ENCODE data around the gene ZNF718. TPM values are rescaled to one million over a fixed set of nuclear protein-coding genes. Genes with fewer than 3 reads are reported as not detected.
"Not testable (repeated sequence)": the region's sequence is repeated elsewhere in the genome, so short reads cannot be mapped to it uniquely, and the experiment has no call there.

ZNF718 gene
- 10 to 100 TPM in 1 of 2 experiments, 1 to 10 TPM in 1; 9.9 to 10.4 TPM for total RNA-seq

GRCh38 chr4:124275-125081 is at the start of gene ZNF718:
Gene ZNF718 (plus strand): TSS chr4:124501. CDS start chr4:124671, 170 bp downstream.
- ChIA-PET POLR2A (interaction anchor here (0.5 to 1.9 kb wide), 5 partner anchors 9 to 368 kb away, joined by 3 to 8 read pairs (median 4); partner anchors contain the start of gene ZNF595), CTCF (no interaction called here)

GRCh38 chr4:85951-86350 is 38.4 kb upstream of the ZNF718 start:
- CTCF ChIA-PET: no interaction called here
- POLR2A ChIA-PET: no interaction called here

GRCh38 chr4:86559-87324 is 37.6 kb upstream of the ZNF718 start:
- CTCF ChIA-PET, POLR2A ChIA-PET: not testable (repeated sequence)

GRCh38 chr4:98386-98785 is 25.9 kb upstream of the ZNF718 start:
- CTCF ChIA-PET: no interaction called here
- POLR2A ChIA-PET: no interaction called here

- POLR2A ChIA-PET: no interaction called here
- CTCF ChIA-PET: no interaction called here
Measured at GRCh38 chr4:99863-100262, 24.4 kb upstream of the ZNF718 start.

- ChIA-PET CTCF (no interaction called here), POLR2A (no interaction called here)
Measured at GRCh38 chr4:107083-107443, 17.2 kb upstream of the ZNF718 start.

GRCh38 chr4:107444-108429 is 16.6 kb upstream of the ZNF718 start:
- POLR2A ChIA-PET: no interaction called here

GRCh38 chr4:112771-113170 is 11.5 kb upstream of the ZNF718 start:
- POLR2A ChIA-PET: no interaction called here
- CTCF ChIA-PET: no interaction called here

More at GRCh38 chr4:107444-108429, 16.6 kb upstream of the ZNF718 start:
- CTCF ChIA-PET: no interaction called here

- CTCF ChIA-PET: no interaction called here
Measured at GRCh38 chr4:113732-114131, 10.6 kb upstream of the ZNF718 start.

GRCh38 chr4:114149-114548 is 10.2 kb upstream of the ZNF718 start:
- ChIA-PET CTCF (no interaction called here), POLR2A (no interaction called here)

More at GRCh38 chr4:113732-114131, 10.6 kb upstream of the ZNF718 start:
- POLR2A ChIA-PET: no interaction called here

- ChIA-PET POLR2A (no interaction called here), CTCF (no interaction called here)
Measured at GRCh38 chr4:116499-116898, 7.8 kb upstream of the ZNF718 start.

- ChIA-PET CTCF (no interaction called here), POLR2A (interaction anchor here (0.6 kb wide), 1 partner anchor 221 kb away, joined by 4 read pairs; no protein-coding TSS in a partner anchor)
Measured at GRCh38 chr4:120616-121015, 3.7 kb upstream of the ZNF718 start.

- CTCF ChIA-PET: interaction anchor here (2.1 kb wide), 1 partner anchor 11 kb away, joined by 4 read pairs; no protein-coding TSS in a partner anchor
- POLR2A ChIA-PET: no interaction called here
Measured at GRCh38 chr4:121408-122084, 2.8 kb upstream of the ZNF718 start.

GRCh38 chr4:123922-124274 is 403 bp upstream of the ZNF718 start:
- POLR2A ChIA-PET: interaction anchor here (0.9 to 1.9 kb wide), 3 partner anchors 9 to 350 kb away, joined by 3 to 8 read pairs (median 4); partner anchors contain the start of gene ZNF595
- CTCF ChIA-PET: not testable (repeated sequence)

- POLR2A ChIA-PET: interaction anchor here (0.5 to 1.9 kb wide), 4 partner anchors 21 to 367 kb away, joined by 3 to 8 read pairs (median 4); partner anchors contain the start of gene ZNF595
- CTCF ChIA-PET: no interaction called here
Measured at GRCh38 chr4:125091-125771, 930 bp downstream of the ZNF718 start.

- ChIA-PET CTCF (no interaction called here), POLR2A (no interaction called here)
Measured at GRCh38 chr4:125833-126232, 1.5 kb downstream of the ZNF718 start.

- ChIA-PET CTCF (interaction anchor here (0.6 to 0.8 kb wide), 2 partner anchors 10 to 21 kb away, joined by 3 to 4 read pairs; no protein-coding TSS in a partner anchor), POLR2A (no interaction called here)
Measured at GRCh38 chr4:132483-132882, 8.2 kb downstream of the ZNF718 start.

GRCh38 chr4:138935-139334 is 14.6 kb downstream of the ZNF718 start:
- POLR2A ChIA-PET: no interaction called here
- CTCF ChIA-PET: interaction anchor here (0.6 to 0.7 kb wide), 2 partner anchors 8 to 185 kb away, joined by 3 to 4 read pairs; no protein-coding TSS in a partner anchor

- ChIA-PET CTCF (no interaction called here), POLR2A (no interaction called here)
Measured at GRCh38 chr4:139691-140090, 15.4 kb downstream of the ZNF718 start.
